HG03432 (cell line): ENCODE results near the gene RHBDF1.

Source experiments
- ATAC-seq: cut with Tn5 transposase; IDR thresholded peaks from one replicate; pipeline ENCODE4 v1.9.1; 2021; ENCODE audit warnings: mild to moderate bottlenecking, moderate library complexity; ENCODE audit not compliant: unreplicated experiment

The RHBDF1 gene

GRCh38 chr16:74747-75334 is 2.4 kb upstream of the RHBDF1 start:
- ATAC-seq: no peak

DNA sequence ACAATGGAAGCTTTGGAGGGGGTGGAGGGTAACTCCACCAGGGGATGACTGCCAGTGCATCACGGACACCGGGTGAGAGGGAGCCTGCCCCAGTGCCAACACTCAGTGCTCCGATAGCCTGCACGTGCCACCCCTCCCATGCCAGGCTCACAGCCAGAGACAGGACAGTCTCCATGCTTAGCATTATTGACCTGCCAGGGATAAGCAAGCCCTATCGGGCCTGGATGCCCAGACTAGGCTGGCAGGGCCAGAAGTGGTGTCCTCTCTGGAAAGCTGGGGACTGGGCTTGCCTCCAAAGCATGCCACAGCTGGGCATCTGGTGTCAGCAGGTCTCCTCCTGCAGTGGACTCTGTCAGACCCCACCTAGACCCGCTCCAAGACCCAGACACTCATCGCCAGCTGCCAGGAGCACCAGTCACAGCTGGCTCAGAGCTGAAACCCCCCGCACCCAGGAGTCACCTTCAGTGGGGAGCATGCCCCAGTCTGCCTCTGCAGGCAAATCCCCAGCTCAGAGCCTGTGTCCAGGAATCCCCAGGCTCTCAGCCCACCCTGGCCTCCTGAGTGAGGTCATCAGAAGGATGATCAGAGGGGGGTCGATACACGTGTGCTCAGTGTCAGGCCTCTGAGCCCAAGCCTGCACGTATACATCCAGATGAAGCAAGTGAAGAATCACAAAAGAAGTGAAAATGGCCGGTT is 1.8 kb upstream of the RHBDF1 start:
- ATAC-seq: no peak

GRCh38 chr16:71540-72401 is 660 bp downstream of the RHBDF1 start:
- ATAC-seq: no peak

- no peak for ATAC-seq
Measured at GRCh38 chr16:71210-71539, 1.3 kb downstream of the RHBDF1 start.

DNA sequence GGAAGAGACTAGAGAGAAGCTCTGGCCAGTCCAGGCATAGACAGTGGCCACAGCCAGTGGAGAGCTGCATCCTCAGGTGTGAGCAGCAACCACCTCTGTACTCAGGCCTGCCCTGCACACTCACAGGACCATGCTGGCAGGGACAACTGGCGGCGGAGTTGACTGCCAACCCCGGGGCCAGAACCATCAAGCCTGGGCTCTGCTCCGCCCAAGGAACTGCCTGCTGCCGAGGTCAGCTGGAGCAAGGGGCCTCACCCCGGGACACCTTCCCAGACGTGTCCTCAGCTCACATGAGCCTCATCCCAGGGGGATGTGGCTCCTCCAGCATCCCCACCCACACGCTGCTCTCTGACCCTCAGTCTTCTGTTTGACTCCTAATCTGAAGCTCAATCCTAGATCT is 3.2 kb downstream of the RHBDF1 start:
- no peak for ATAC-seq

- ATAC-seq: no peak
Measured at GRCh38 chr16:67884-68789, 4.3 kb downstream of the RHBDF1 start.

- no peak for ATAC-seq
Measured at GRCh38 chr16:67183-67791, 5.1 kb downstream of the RHBDF1 start.

- ATAC-seq: no peak
Measured at GRCh38 chr16:66309-67182, 5.9 kb downstream of the RHBDF1 start.

DNA sequence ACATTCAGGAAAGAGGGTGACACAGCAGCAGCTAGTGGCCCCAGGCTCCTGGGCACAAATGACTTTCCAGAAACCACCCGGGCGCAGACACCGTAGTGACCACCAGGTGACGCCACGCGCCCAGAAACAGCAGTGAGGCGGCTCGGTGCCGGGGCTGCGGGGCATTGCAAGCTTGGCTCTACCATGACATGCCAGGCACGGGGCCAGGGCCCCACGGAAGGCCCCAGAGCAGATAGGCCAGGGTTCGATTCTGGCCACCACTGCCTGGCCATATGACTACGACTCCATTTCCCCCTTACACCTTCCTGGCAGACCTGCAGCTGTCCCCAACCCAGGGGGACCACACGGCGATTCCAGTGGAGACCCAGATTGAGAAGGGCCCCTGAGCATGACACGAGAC is 6.7 kb downstream of the RHBDF1 start:
- ATAC-seq: peak; percentile 63

GRCh38 chr16:64914-65255 is 7.5 kb downstream of the RHBDF1 start:
- ATAC-seq: no peak

DNA sequence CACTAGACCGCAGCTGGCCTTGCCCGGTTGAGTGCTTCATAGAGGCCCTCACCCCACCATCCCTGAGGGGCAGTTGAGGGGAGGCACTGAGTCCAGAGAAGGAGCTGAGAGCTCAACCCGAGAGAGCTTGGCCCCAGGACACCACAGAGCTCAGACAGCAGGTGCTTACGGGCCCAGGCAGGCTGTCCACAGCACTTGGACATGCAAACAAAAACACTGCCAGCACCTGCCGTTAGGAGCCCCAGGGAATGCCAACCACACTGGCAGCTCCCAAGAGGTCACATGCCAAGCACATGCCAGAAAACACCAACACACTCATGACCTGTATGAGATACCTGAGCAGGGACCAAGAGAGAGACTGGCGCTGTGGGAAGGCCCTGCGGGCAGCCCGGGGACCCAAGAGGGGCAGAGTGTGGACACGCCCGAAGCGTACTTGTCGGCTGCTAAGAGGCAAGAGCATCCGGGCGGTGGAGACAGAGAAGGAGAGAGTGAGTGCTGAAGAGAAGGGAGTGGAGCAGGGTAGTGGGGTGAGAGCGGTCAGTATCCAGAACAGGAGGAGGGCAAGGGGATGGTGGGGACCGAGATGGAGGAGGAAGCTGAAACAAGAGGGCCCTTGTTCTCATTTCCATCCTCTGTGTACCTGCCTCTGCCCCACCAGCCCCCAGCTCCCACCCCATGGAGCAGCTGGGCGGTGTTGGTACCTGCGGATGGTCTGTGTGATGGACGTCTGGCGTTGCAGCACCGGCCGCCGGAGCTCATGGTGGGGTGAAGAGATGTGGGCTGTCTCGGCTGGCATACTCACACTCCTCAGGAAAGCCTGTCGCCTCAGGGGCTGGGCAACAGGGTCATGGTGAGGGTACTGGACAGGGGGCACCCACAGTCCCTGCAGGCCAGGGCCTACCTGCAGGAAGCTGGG is 8.2 kb downstream of the RHBDF1 start:
- no peak for ATAC-seq

- ATAC-seq: no peak
Measured at GRCh38 chr16:63466-63865, 9.0 kb downstream of the RHBDF1 start.

- no peak for ATAC-seq
Measured at GRCh38 chr16:62968-63391, 9.5 kb downstream of the RHBDF1 start.

GRCh38 chr16:62283-62967 is 10.0 kb downstream of the RHBDF1 start:
- ATAC-seq: no peak

- ATAC-seq: no peak
Measured at GRCh38 chr16:61879-62281, 10.6 kb downstream of the RHBDF1 start.

- no peak for ATAC-seq
Measured at GRCh38 chr16:60929-61878, 11.2 kb downstream of the RHBDF1 start.

GRCh38 chr16:60166-60565 is 12.3 kb downstream of the RHBDF1 start:
- no peak for ATAC-seq
